CD14-positive monocyte (primary cell): Measurements from ENCODE around the gene GIT1. TPM values are rescaled to one million over a fixed set of nuclear protein-coding genes. Genes with fewer than 3 reads are reported as not detected.

ENCODE experiments used
- DNase-seq, 3 donors: peaks; one replicate each; pipeline ENCODE4 v3.0.0-alpha.2; 2011 to 2022
- H2AFZ ChIP-seq: 2 replicates; pipeline ENCODE4 v1.6.0; 2012; ENCODE audit warnings: mild to moderate bottlenecking, low read depth, low read length, inconsistent platforms; ENCODE audit not compliant: insufficient read depth, poor library complexity, severe bottlenecking
- H3K27ac ChIP-seq, 2 donors: 1 replicate in 1 of 2; 2 replicates in 1 of 2; pipeline ENCODE4 v1.5.1; 2012 to 2013; ENCODE audit warnings: low read length in 2 of 2, control low read depth in 1 of 2, inconsistent platforms in 1 of 2, low read depth in 1 of 2, mild to moderate bottlenecking in 1 of 2
- H3K27me3 ChIP-seq, 2 donors: one replicate each; pipeline versions ENCODE4 v1.6.0 to v1.6.1; 2011 to 2013; ENCODE audit warnings: low read length in 2 of 2; ENCODE audit not compliant: control insufficient read depth in 2 of 2, insufficient read depth in 2 of 2
- H3K36me3 ChIP-seq, 2 donors: replicated peaks in 1 of 2; 1 replicate in 1 of 2; 2 replicates in 1 of 2; pipeline versions ENCODE4 v1.5.1 to v1.6.1; 2012 to 2013; ENCODE audit warnings: low read length in 2 of 2, control low read depth in 1 of 2, inconsistent platforms in 1 of 2, mild to moderate bottlenecking in 1 of 2; ENCODE audit not compliant: insufficient read depth in 2 of 2, control insufficient read depth in 1 of 2
- H3K4me1 ChIP-seq, 2 donors: 1 replicate in 1 of 2; 2 replicates in 1 of 2; pipeline versions ENCODE4 v1.5.1 to v1.6.1; 2012 to 2013; ENCODE audit warnings: low read length in 2 of 2, control low read depth in 1 of 2, inconsistent platforms in 1 of 2, mild to moderate bottlenecking in 1 of 2, moderate library complexity in 1 of 2; ENCODE audit not compliant: insufficient read depth in 2 of 2, control insufficient read depth in 1 of 2
- H3K4me2 ChIP-seq: replicated peaks from 2 replicates; pipeline ENCODE3; 2012; ENCODE audit warnings: low read length, moderate library complexity, mild to moderate bottlenecking; ENCODE audit not compliant: poor library complexity, severe bottlenecking; ENCODE audit errors: extremely low read depth
- H3K4me3 ChIP-seq, 3 experiments: fragments of 200-600 bp in 1 of 3; sonication (generic) in 1 of 3; replicated peaks in 1 of 3; 1 replicate in 2 of 3; 2 replicates in 1 of 3; pipeline ENCODE4 v1.5.1; 2011 to 2013; ENCODE audit warnings: low read length in 3 of 3, mild to moderate bottlenecking in 3 of 3, control low read depth in 2 of 3, low read depth in 2 of 3, inconsistent platforms in 1 of 3, moderate library complexity in 1 of 3
- H3K79me2 ChIP-seq: 2 replicates; pipeline ENCODE4 v1.6.0; 2012; ENCODE audit warnings: mild to moderate bottlenecking, control low read depth, inconsistent platforms, low read length, moderate library complexity; ENCODE audit not compliant: insufficient read depth
- H3K9ac ChIP-seq: 2 replicates; pipeline ENCODE4 v1.6.0; 2017; ENCODE audit warnings: low read length, mild to moderate bottlenecking; ENCODE audit not compliant: insufficient read depth, poor library complexity, severe bottlenecking
- H3K9me3 ChIP-seq, 2 donors: replicated peaks in 1 of 2; 1 replicate in 1 of 2; 2 replicates in 1 of 2; pipeline versions ENCODE4 v1.5.1 to v1.6.1; 2012 to 2013; ENCODE audit warnings: low read length in 2 of 2, control low read depth in 1 of 2; ENCODE audit not compliant: control insufficient read depth in 1 of 2, insufficient read depth in 1 of 2
- H4K20me1 ChIP-seq: 2 replicates; pipeline ENCODE4 v1.6.0; 2012; ENCODE audit warnings: mild to moderate bottlenecking, low read length, control low read depth, moderate library complexity; ENCODE audit not compliant: insufficient read depth
- H3K27ac Mint-ChIP-seq, 7 donors: one replicate each; pipeline ENCODE4 v1.8.0; 2020; ENCODE audit warnings: mild to moderate bottlenecking in 7 of 7, mixed read lengths in 7 of 7, moderate library complexity in 6 of 7, inconsistent platforms in 2 of 7
- H3K27me3 Mint-ChIP-seq, 3 donors: one replicate each; pipeline ENCODE4 v1.8.0; 2021 to 2022; ENCODE audit warnings: low read depth in 3 of 3, mild to moderate bottlenecking in 3 of 3, mixed read lengths in 3 of 3, moderate library complexity in 3 of 3, inconsistent platforms in 1 of 3
- H3K36me3 Mint-ChIP-seq, 2 donors: one replicate each; pipeline ENCODE4 v1.8.0; 2020; ENCODE audit warnings: mixed read lengths in 2 of 2, inconsistent platforms in 1 of 2, mild to moderate bottlenecking in 1 of 2
- H3K4me1 Mint-ChIP-seq: one replicate; pipeline ENCODE4 v1.8.0; 2020; ENCODE audit warnings: mild to moderate bottlenecking, mixed read lengths
- H3K4me3 Mint-ChIP-seq, 2 donors: one replicate each; pipeline ENCODE4 v1.8.0; 2020; ENCODE audit warnings: mild to moderate bottlenecking in 2 of 2, mixed read lengths in 2 of 2, moderate library complexity in 1 of 2
- H3K9me3 Mint-ChIP-seq, 7 donors: one replicate each; pipeline ENCODE4 v1.8.0; 2020 to 2022; ENCODE audit warnings: mixed read lengths in 7 of 7, mild to moderate bottlenecking in 6 of 7, moderate library complexity in 6 of 7, inconsistent platforms in 2 of 7
- WGBS: methylation state at CpG from one replicate; pipeline ENCODE4 v1.1.5; 2013; ENCODE audit warnings: missing lambda C conversion rate; ENCODE audit not compliant: insufficient coverage; 5-methylcytosine and 5-hydroxymethylcytosine counted together
- intact Hi-C, 2 donors: fragments of 100-400 bp; cut with micrococcal nuclease; formaldehyde crosslinking; loops; one replicate each; pipeline versions ENCODE4 v1.15.0 to v1.15.1; 2023
- polyA plus RNA-seq, 3 donors: library from polyadenylated mRNA; depleted of rRNA in 1 of 3; unstranded in 2 of 3; stranded (reverse) in 1 of 3; fragments of 300-500 nt in 2 of 3; fragments of >200 nt in 1 of 3; fragmentation: Illumina TruSeq in 2 of 3; gene quantifications; 1 replicate in 2 of 3; 2 replicates in 1 of 3; pipeline ENCODE4 v1.2.3, GENCODE V29; 2012 to 2021
- TF ChIP-seq, protein P1 (sequence below): fragments of 200-600 bp; IDR thresholded peaks from one replicate; pipeline ENCODE4 v1.8.0; 2022; ENCODE audit warnings: antibody characterized with exemption, mild to moderate bottlenecking

GIT1 gene
- polyA plus RNA-seq, 3 donors = 3.1 to 41.7 (median 4.4) TPM

- no peak overlapping the region for H3K27ac ChIP-seq
- no peak overlapping the region for H2AFZ ChIP-seq
- 90% methylated on average over 7 of the region's 7 CpGs for WGBS
- Mint-ChIP-seq H3K27ac (peak overlapping the region in 1 of 7 donors; percentile 31), H3K36me3 (peaks cover 28 to 36% of the 10 kb centered on the region in 2 donors), H3K27me3 (peaks cover 0 to 7% (median 2%) of the 10 kb centered on the region in 3 donors), H3K4me3 (no peak overlapping the region), H3K4me1 (peaks cover 25% of the 10 kb centered on the region), H3K9me3 (no peaks in the 10 kb centered on the region)
- TF ChIP-seq, protein P1, sequence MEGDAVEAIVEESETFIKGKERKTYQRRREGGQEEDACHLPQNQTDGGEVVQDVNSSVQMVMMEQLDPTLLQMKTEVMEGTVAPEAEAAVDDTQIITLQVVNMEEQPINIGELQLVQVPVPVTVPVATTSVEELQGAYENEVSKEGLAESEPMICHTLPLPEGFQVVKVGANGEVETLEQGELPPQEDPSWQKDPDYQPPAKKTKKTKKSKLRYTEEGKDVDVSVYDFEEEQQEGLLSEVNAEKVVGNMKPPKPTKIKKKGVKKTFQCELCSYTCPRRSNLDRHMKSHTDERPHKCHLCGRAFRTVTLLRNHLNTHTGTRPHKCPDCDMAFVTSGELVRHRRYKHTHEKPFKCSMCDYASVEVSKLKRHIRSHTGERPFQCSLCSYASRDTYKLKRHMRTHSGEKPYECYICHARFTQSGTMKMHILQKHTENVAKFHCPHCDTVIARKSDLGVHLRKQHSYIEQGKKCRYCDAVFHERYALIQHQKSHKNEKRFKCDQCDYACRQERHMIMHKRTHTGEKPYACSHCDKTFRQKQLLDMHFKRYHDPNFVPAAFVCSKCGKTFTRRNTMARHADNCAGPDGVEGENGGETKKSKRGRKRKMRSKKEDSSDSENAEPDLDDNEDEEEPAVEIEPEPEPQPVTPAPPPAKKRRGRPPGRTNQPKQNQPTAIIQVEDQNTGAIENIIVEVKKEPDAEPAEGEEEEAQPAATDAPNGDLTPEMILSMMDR = no peak
- intact Hi-C loops = no loop called here
- peaks cover 20 to 25% of the 10 kb centered on the region in 2 donors for H3K36me3 ChIP-seq
- peak in 1 of 3 donors; percentile 2 for DNase-seq
- H3K9ac ChIP-seq = no peak overlapping the region
- H4K20me1 ChIP-seq = peaks cover 26% of the 10 kb centered on the region
- H3K4me2 ChIP-seq = no peak overlapping the region
- no peaks in the 10 kb centered on the region for H3K27me3 ChIP-seq
- peaks cover 24 to 41% of the 10 kb centered on the region in 2 donors for H3K4me1 ChIP-seq
- no peaks in the 10 kb centered on the region for H3K9me3 ChIP-seq
- H3K79me2 ChIP-seq = peaks cover 20% of the 10 kb centered on the region
- H3K4me3 ChIP-seq = no peak overlapping the region
Measured at GRCh38 chr17:29570521-29570920, 18.9 kb downstream of the GIT1 start.

- intact Hi-C loops = loop anchor here (10.0 kb wide), 2 partner anchors 45 to 205 kb away; no protein-coding TSS in a partner anchor
- DNase-seq = no peak
Measured at GRCh38 chr17:29569245-29569950, 20.1 kb downstream of the GIT1 start.

More at GRCh38 chr17:29569245-29569950, 20.1 kb downstream of the GIT1 start:
- WGBS = 59% methylated on average over 10 of the region's 14 CpGs
- peaks cover 20 to 25% of the 10 kb centered on the region in 2 donors for H3K36me3 Mint-ChIP-seq
- Histone ChIP-seq H3K4me2 (peak overlapping the region; percentile 100), H3K4me3 (peak overlapping the region; percentile 76 to 97 (median 87)), H4K20me1 (peaks cover 28% of the 10 kb centered on the region), H3K9ac (peak overlapping the region; percentile 69), H3K27ac (peak overlapping the region; percentile 13 to 69), H3K9me3 (no peaks in the 10 kb centered on the region), H2AFZ (peak overlapping the region; percentile 97), H3K79me2 (peaks cover 31% of the 10 kb centered on the region), H3K27me3 (no peaks in the 10 kb centered on the region), H3K4me1 (peaks cover 32 to 45% of the 10 kb centered on the region in 2 donors), H3K36me3 (peaks cover 9 to 14% of the 10 kb centered on the region in 2 donors)
- H3K4me3 Mint-ChIP-seq = peak overlapping the region; percentile 85 to 89
- peaks cover 0 to 7% (median 2%) of the 10 kb centered on the region in 3 donors for H3K27me3 Mint-ChIP-seq
- TF ChIP-seq, protein P1 = no peak
- H3K27ac Mint-ChIP-seq = peak overlapping the region in 4 of 7 donors; percentile 33 to 46 (median 46)
- peaks cover 33% of the 10 kb centered on the region for H3K4me1 Mint-ChIP-seq
- no peaks in the 10 kb centered on the region for H3K9me3 Mint-ChIP-seq
